NCI-H345 treated with DMSO at 0.1 percent for 48 hours (cell line): ENCODE data around the gene MBP.

Experiments
- DNase-seq: peaks from one replicate; lab custom pipeline; 2025; ENCODE audit not compliant: unreplicated experiment; lab: John Stamatoyannopoulos, UW

Gene MBP

GRCh38 chr18:77009675-77010074 lies 122.9 kb downstream of the MBP start:
- no peak for DNase-seq

GRCh38 chr18:77008576-77009315 lies 123.8 kb downstream of the MBP start:
- DNase-seq, result no peak

GRCh38 chr18:77008006-77008405 lies 124.6 kb downstream of the MBP start:
- no peak for DNase-seq

- no peak for DNase-seq
Observed at GRCh38 chr18:77007251-77007650, 125.3 kb downstream of the MBP start.

- DNase-seq, result no peak
Observed at GRCh38 chr18:77006305-77007175, 126.0 kb downstream of the MBP start.

- DNase-seq, result no peak
Observed at GRCh38 chr18:77005651-77006195, 126.9 kb downstream of the MBP start.

GRCh38 chr18:77004555-77005380 lies 127.8 kb downstream of the MBP start:
- DNase-seq, result no peak

GRCh38 chr18:77003316-77003715 lies 129.3 kb downstream of the MBP start:
- no peak for DNase-seq

- no peak for DNase-seq
Observed at GRCh38 chr18:77002496-77002895, 130.1 kb downstream of the MBP start.

- DNase-seq, result no peak
Observed at GRCh38 chr18:77001979-77002378, 130.6 kb downstream of the MBP start.

GRCh38 chr18:77001041-77001440 lies 131.5 kb downstream of the MBP start:
- no peak for DNase-seq

- no peak for DNase-seq
Observed at GRCh38 chr18:77000527-77000926, 132.1 kb downstream of the MBP start.

- DNase-seq, result no peak
Observed at GRCh38 chr18:76999077-76999476, 133.5 kb downstream of the MBP start.

GRCh38 chr18:76997951-76998808 lies 134.4 kb downstream of the MBP start:
- DNase-seq, result no peak

- DNase-seq, result no peak
Observed at GRCh38 chr18:76996429-76996828, 136.2 kb downstream of the MBP start.

- no peak for DNase-seq
Observed at GRCh38 chr18:76995896-76996295, 136.7 kb downstream of the MBP start.

- DNase-seq, result no peak
Observed at GRCh38 chr18:76994086-76994654, 138.4 kb downstream of the MBP start.

- no peak for DNase-seq
Observed at GRCh38 chr18:76993573-76993972, 139.0 kb downstream of the MBP start.

GRCh38 chr18:76993085-76993382 lies 139.5 kb downstream of the MBP start:
- DNase-seq, result no peak
